ENCODE measurements around the gene RNF103. TPM values are rescaled to one million over a fixed set of nuclear protein-coding genes. Genes with fewer than 3 reads are reported as not detected.
"Not testable (repeated sequence)": the region's sequence is repeated elsewhere in the genome, so short reads cannot be mapped to it uniquely, and the experiment has no call there.

Gene RNF103
- total RNA-seq (2012; rRNA removed) = 8.6 and 11.8 TPM in 2 replicates

- H3K4me1 ChIP-seq (ENCODE audit: control insufficient read depth, insufficient read depth, low read length) = peaks cover 14% of the 10 kb centered on the region
- peak within 1 kb of the TSS; percentile 89 for H3K4me2 ChIP-seq (ENCODE audit: low read length)
- H3K9ac ChIP-seq (ENCODE audit: low read depth, low read length) = peak within 1 kb of the TSS; percentile 96
- no peaks in the 10 kb centered on the region for H3K9me3 ChIP-seq (replicated peaks; ENCODE audit: low read length)
- H3K36me3 ChIP-seq (ENCODE audit: insufficient read depth, low read length) = peaks cover 16% of the 10 kb centered on the region
- no peaks in the 10 kb centered on the region for H3K27me3 ChIP-seq (ENCODE audit: control insufficient read depth, insufficient read depth, low read length)
- peak within 1 kb of the TSS; percentile 87 for H3K4me3 ChIP-seq (ENCODE audit: low read length)
These were observed at the start of gene RNF103 for GRCh38 chr2:86623494-86624266. Gene RNF103 (minus strand): TSS chr2:86623865. CDS start chr2:86622886, 979 bp downstream.

GRCh38 chr2:86673011-86673410, 49.3 kb upstream of the RNF103 start:
- no peaks in the 10 kb centered on the region for H3K27me3 ChIP-seq (ENCODE audit: control insufficient read depth, insufficient read depth, low read length)
- H3K9me3 ChIP-seq (replicated peaks; ENCODE audit: low read length) = no peaks in the 10 kb centered on the region
- peaks cover 8% of the 10 kb centered on the region for H3K4me1 ChIP-seq (ENCODE audit: control insufficient read depth, insufficient read depth, low read length)
- no peak overlapping the region for H3K4me2 ChIP-seq (ENCODE audit: low read length)
- no peak overlapping the region for H3K4me3 ChIP-seq (ENCODE audit: low read length)
- H3K9ac ChIP-seq (ENCODE audit: low read depth, low read length) = no peak overlapping the region
- no peaks in the 10 kb centered on the region for H3K36me3 ChIP-seq (ENCODE audit: insufficient read depth, low read length)

- Histone ChIP-seq H3K4me1 (ENCODE audit: control insufficient read depth, insufficient read depth, low read length) (peaks cover 8% of the 10 kb centered on the region), H3K27me3 (ENCODE audit: control insufficient read depth, insufficient read depth, low read length) (no peaks in the 10 kb centered on the region), H3K9me3 (replicated peaks; ENCODE audit: low read length) (no peaks in the 10 kb centered on the region), H3K4me3 (ENCODE audit: low read length) (no peak overlapping the region), H3K4me2 (ENCODE audit: low read length) (no peak overlapping the region), H3K9ac (ENCODE audit: low read depth, low read length) (no peak overlapping the region), H3K36me3 (ENCODE audit: insufficient read depth, low read length) (no peaks in the 10 kb centered on the region)
These were observed 48.4 kb upstream of the RNF103 start for GRCh38 chr2:86672027-86672545.

GRCh38 chr2:86671337-86671981, 47.8 kb upstream of the RNF103 start:
- H3K9me3 ChIP-seq (replicated peaks; ENCODE audit: low read length) = no peaks in the 10 kb centered on the region
- no peak overlapping the region for H3K4me3 ChIP-seq (ENCODE audit: low read length)
- H3K27me3 ChIP-seq (ENCODE audit: control insufficient read depth, insufficient read depth, low read length) = no peaks in the 10 kb centered on the region
- H3K9ac ChIP-seq (ENCODE audit: low read depth, low read length) = no peak overlapping the region
- H3K36me3 ChIP-seq (ENCODE audit: insufficient read depth, low read length) = no peaks in the 10 kb centered on the region
- no peak overlapping the region for H3K4me2 ChIP-seq (ENCODE audit: low read length)
- H3K4me1 ChIP-seq (ENCODE audit: control insufficient read depth, insufficient read depth, low read length) = peaks cover 8% of the 10 kb centered on the region

- H3K9ac ChIP-seq (ENCODE audit: low read depth, low read length); H3K4me1 ChIP-seq (ENCODE audit: control insufficient read depth, insufficient read depth, low read length); H3K4me3 ChIP-seq (ENCODE audit: low read length); H3K9me3 ChIP-seq (replicated peaks; ENCODE audit: low read length); H3K4me2 ChIP-seq (ENCODE audit: low read length); H3K36me3 ChIP-seq (ENCODE audit: insufficient read depth, low read length); H3K27me3 ChIP-seq (ENCODE audit: control insufficient read depth, insufficient read depth, low read length): not testable (repeated sequence)
These were observed 45.7 kb upstream of the RNF103 start for GRCh38 chr2:86669323-86669722.

GRCh38 chr2:86661333-86661732, 37.7 kb upstream of the RNF103 start:
- H3K4me3 ChIP-seq (ENCODE audit: low read length) = no peak overlapping the region
- H3K36me3 ChIP-seq (ENCODE audit: insufficient read depth, low read length) = no peaks in the 10 kb centered on the region
- no peaks in the 10 kb centered on the region for H3K4me1 ChIP-seq (ENCODE audit: control insufficient read depth, insufficient read depth, low read length)
- no peak overlapping the region for H3K4me2 ChIP-seq (ENCODE audit: low read length)
- no peaks in the 10 kb centered on the region for H3K9me3 ChIP-seq (replicated peaks; ENCODE audit: low read length)
- H3K9ac ChIP-seq (ENCODE audit: low read depth, low read length) = no peak overlapping the region
- H3K27me3 ChIP-seq (ENCODE audit: control insufficient read depth, insufficient read depth, low read length) = no peaks in the 10 kb centered on the region

- Histone ChIP-seq H3K36me3 (ENCODE audit: insufficient read depth, low read length) (no peaks in the 10 kb centered on the region), H3K9ac (ENCODE audit: low read depth, low read length) (no peak overlapping the region), H3K4me1 (ENCODE audit: control insufficient read depth, insufficient read depth, low read length) (no peaks in the 10 kb centered on the region), H3K4me2 (ENCODE audit: low read length) (no peak overlapping the region), H3K27me3 (ENCODE audit: control insufficient read depth, insufficient read depth, low read length) (no peaks in the 10 kb centered on the region), H3K9me3 (replicated peaks; ENCODE audit: low read length) (no peaks in the 10 kb centered on the region), H3K4me3 (ENCODE audit: low read length) (no peak overlapping the region)
These were observed 26.5 kb upstream of the RNF103 start for GRCh38 chr2:86650188-86650587.

GRCh38 chr2:86649119-86649947, 25.7 kb upstream of the RNF103 start:
- no peak overlapping the region for H3K4me3 ChIP-seq (ENCODE audit: low read length)
- H3K9ac ChIP-seq (ENCODE audit: low read depth, low read length) = no peak overlapping the region
- H3K36me3 ChIP-seq (ENCODE audit: insufficient read depth, low read length) = no peaks in the 10 kb centered on the region
- no peak overlapping the region for H3K4me2 ChIP-seq (ENCODE audit: low read length)
- H3K4me1 ChIP-seq (ENCODE audit: control insufficient read depth, insufficient read depth, low read length) = no peaks in the 10 kb centered on the region
- H3K9me3 ChIP-seq (replicated peaks; ENCODE audit: low read length) = no peaks in the 10 kb centered on the region
- H3K27me3 ChIP-seq (ENCODE audit: control insufficient read depth, insufficient read depth, low read length) = no peaks in the 10 kb centered on the region

GRCh38 chr2:86648681-86649080, 25.0 kb upstream of the RNF103 start:
- H3K4me1 ChIP-seq (ENCODE audit: control insufficient read depth, insufficient read depth, low read length) = no peaks in the 10 kb centered on the region
- no peaks in the 10 kb centered on the region for H3K9me3 ChIP-seq (replicated peaks; ENCODE audit: low read length)
- H3K27me3 ChIP-seq (ENCODE audit: control insufficient read depth, insufficient read depth, low read length) = no peaks in the 10 kb centered on the region

GRCh38 chr2:86646865-86647264, 23.2 kb upstream of the RNF103 start:
- Histone ChIP-seq H3K36me3 (ENCODE audit: insufficient read depth, low read length) (no peaks in the 10 kb centered on the region), H3K4me2 (ENCODE audit: low read length) (no peak overlapping the region), H3K9ac (ENCODE audit: low read depth, low read length) (no peak overlapping the region)

More at GRCh38 chr2:86648681-86649080, 25.0 kb upstream of the RNF103 start:
- no peak overlapping the region for H3K4me3 ChIP-seq (ENCODE audit: low read length)
- H3K4me2 ChIP-seq (ENCODE audit: low read length) = no peak overlapping the region
- H3K36me3 ChIP-seq (ENCODE audit: insufficient read depth, low read length) = no peaks in the 10 kb centered on the region
- H3K9ac ChIP-seq (ENCODE audit: low read depth, low read length) = no peak overlapping the region

GRCh38 chr2:86646329-86646728, 22.7 kb upstream of the RNF103 start:
- no peaks in the 10 kb centered on the region for H3K4me1 ChIP-seq (ENCODE audit: control insufficient read depth, insufficient read depth, low read length)
- H3K9ac ChIP-seq (ENCODE audit: low read depth, low read length) = no peak overlapping the region
- H3K4me2 ChIP-seq (ENCODE audit: low read length) = no peak overlapping the region
- H3K27me3 ChIP-seq (ENCODE audit: control insufficient read depth, insufficient read depth, low read length) = no peaks in the 10 kb centered on the region
- no peak overlapping the region for H3K4me3 ChIP-seq (ENCODE audit: low read length)
- no peaks in the 10 kb centered on the region for H3K36me3 ChIP-seq (ENCODE audit: insufficient read depth, low read length)
- H3K9me3 ChIP-seq (replicated peaks; ENCODE audit: low read length) = no peaks in the 10 kb centered on the region

More at GRCh38 chr2:86646865-86647264, 23.2 kb upstream of the RNF103 start:
- H3K4me3 ChIP-seq (ENCODE audit: low read length) = no peak overlapping the region
- H3K4me1 ChIP-seq (ENCODE audit: control insufficient read depth, insufficient read depth, low read length) = no peaks in the 10 kb centered on the region
- H3K9me3 ChIP-seq (replicated peaks; ENCODE audit: low read length) = no peaks in the 10 kb centered on the region
- no peaks in the 10 kb centered on the region for H3K27me3 ChIP-seq (ENCODE audit: control insufficient read depth, insufficient read depth, low read length)
